GM12865 (cell line): ENCODE data around the gene ZNF613.

Source experiments
- DNase-seq: peaks from one replicate; pipeline ENCODE4 v3.0.0; 2010; ENCODE audit warnings: low read depth
- H3K4me3 ChIP-seq: 2 replicates; pipeline ENCODE4 v1.5.1; 2011; ENCODE audit warnings: mild to moderate bottlenecking, low read depth, low read length, control low read depth
- CTCF ChIP-seq: IDR thresholded peaks from 2 replicates; pipeline ENCODE4 v1.5.1; 2011; ENCODE audit warnings: low read length, control low read depth, low read depth, inconsistent platforms; ENCODE audit not compliant: insufficient read depth; ENCODE audit errors: missing control alignments

Gene ZNF613

GRCh38 chr19:51926784-51927741, at the start of gene ZNF613:
TSS of gene ZNF613 (plus strand) at chr19:51927472. CDS start at chr19:51936221, 8,749 bp downstream.
- peak within 1 kb of the TSS; percentile 86 for H3K4me3 ChIP-seq
- peak; percentile 22 for TF ChIP-seq CTCF
- DNase-seq, result peak; percentile 97

- no peak for DNase-seq
- no peak overlapping the region for H3K4me3 ChIP-seq
- no peak for TF ChIP-seq CTCF
Observed at GRCh38 chr19:51882518-51882917, 44.8 kb upstream of the ZNF613 start.

- DNase-seq, result no peak
- TF ChIP-seq CTCF, result no peak
Observed at GRCh38 chr19:51884713-51885112, 42.6 kb upstream of the ZNF613 start.

GRCh38 chr19:51887522-51888498, 39.5 kb upstream of the ZNF613 start, which contains the start of gene ZNF577:
TSS of gene ZNF577 (minus strand) at chr19:51887951. CDS start at chr19:51880382, 7,569 bp downstream.
- H3K4me3 ChIP-seq, result peak within 1 kb of the TSS; percentile 52
- peak; percentile 82 for DNase-seq
- TF ChIP-seq CTCF, result no peak

More at GRCh38 chr19:51884713-51885112, 42.6 kb upstream of the ZNF613 start:
- H3K4me3 ChIP-seq, result no peak overlapping the region

DNA sequence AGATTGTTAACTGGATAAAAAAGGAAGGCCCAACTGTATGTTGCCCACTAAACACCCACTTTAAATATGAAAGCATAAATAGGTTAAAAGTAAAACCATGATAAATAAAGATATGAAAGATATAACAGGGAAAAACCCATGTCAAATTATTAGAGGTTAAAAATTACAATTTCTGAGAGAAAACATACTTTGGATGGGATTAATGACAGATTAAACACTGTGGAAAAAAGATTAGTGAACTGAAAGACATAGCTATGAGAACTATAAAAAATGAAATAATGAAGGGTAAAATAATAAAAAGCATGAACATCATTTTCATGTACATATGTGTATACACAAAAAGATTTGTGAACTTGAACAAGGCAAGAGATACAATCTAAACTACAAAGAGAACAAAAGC, 37.3 kb upstream of the ZNF613 start:
- TF ChIP-seq CTCF, result no peak
- DNase-seq, result no peak
- no peak overlapping the region for H3K4me3 ChIP-seq

DNA sequence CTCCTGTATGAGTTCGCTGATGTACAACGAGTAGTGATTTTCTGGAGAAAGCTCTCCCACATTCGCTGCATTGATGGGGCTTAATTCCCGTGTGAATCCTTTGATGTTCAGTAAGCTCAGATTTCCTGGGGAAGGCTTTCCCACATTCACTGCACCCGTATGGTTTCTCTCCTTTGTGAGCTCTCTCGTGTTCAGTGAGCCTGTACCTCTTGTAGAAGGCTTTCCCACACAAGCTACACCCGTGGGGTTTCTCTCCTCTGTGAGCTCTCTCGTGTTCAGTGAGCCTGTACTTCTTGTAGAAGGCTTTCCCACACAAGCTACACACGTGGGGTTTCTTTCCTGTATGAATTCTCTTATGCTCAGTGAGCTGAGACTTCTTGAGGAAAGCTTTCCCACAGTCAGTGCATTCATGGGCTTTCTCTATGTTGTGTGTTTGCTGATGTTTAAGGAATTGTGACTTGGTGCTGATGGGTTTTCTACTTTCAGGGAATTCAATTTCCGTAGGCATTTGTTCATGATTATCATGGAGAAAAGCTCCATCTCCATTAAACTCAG, 36.0 kb upstream of the ZNF613 start:
- H3K4me3 ChIP-seq, result no peak overlapping the region
- DNase-seq, result peak; percentile 3
- TF ChIP-seq CTCF, result no peak
